CD14-positive monocyte (primary cell): Measurements from ENCODE around the gene MUC3A. TPM values are rescaled to one million over a fixed set of nuclear protein-coding genes. Genes with fewer than 3 reads are reported as not detected.

Source experiments
- DNase-seq, 3 donors: peaks; one replicate each; pipeline ENCODE4 v3.0.0-alpha.2; 2011 to 2022
- H2AFZ ChIP-seq: 2 replicates; pipeline ENCODE4 v1.6.0; 2012; ENCODE audit warnings: mild to moderate bottlenecking, low read depth, low read length, inconsistent platforms; ENCODE audit not compliant: insufficient read depth, poor library complexity, severe bottlenecking
- H3K27ac ChIP-seq, 2 donors: 1 replicate in 1 of 2; 2 replicates in 1 of 2; pipeline ENCODE4 v1.5.1; 2012 to 2013; ENCODE audit warnings: low read length in 2 of 2, control low read depth in 1 of 2, inconsistent platforms in 1 of 2, low read depth in 1 of 2, mild to moderate bottlenecking in 1 of 2
- H3K27me3 ChIP-seq, 2 donors: one replicate each; pipeline versions ENCODE4 v1.6.0 to v1.6.1; 2011 to 2013; ENCODE audit warnings: low read length in 2 of 2; ENCODE audit not compliant: control insufficient read depth in 2 of 2, insufficient read depth in 2 of 2
- H3K36me3 ChIP-seq, 2 donors: replicated peaks in 1 of 2; 1 replicate in 1 of 2; 2 replicates in 1 of 2; pipeline versions ENCODE4 v1.5.1 to v1.6.1; 2012 to 2013; ENCODE audit warnings: low read length in 2 of 2, control low read depth in 1 of 2, inconsistent platforms in 1 of 2, mild to moderate bottlenecking in 1 of 2; ENCODE audit not compliant: insufficient read depth in 2 of 2, control insufficient read depth in 1 of 2
- H3K4me1 ChIP-seq, 2 donors: 1 replicate in 1 of 2; 2 replicates in 1 of 2; pipeline versions ENCODE4 v1.5.1 to v1.6.1; 2012 to 2013; ENCODE audit warnings: low read length in 2 of 2, control low read depth in 1 of 2, inconsistent platforms in 1 of 2, mild to moderate bottlenecking in 1 of 2, moderate library complexity in 1 of 2; ENCODE audit not compliant: insufficient read depth in 2 of 2, control insufficient read depth in 1 of 2
- H3K4me2 ChIP-seq: replicated peaks from 2 replicates; pipeline ENCODE3; 2012; ENCODE audit warnings: low read length, moderate library complexity, mild to moderate bottlenecking; ENCODE audit not compliant: poor library complexity, severe bottlenecking; ENCODE audit errors: extremely low read depth
- H3K4me3 ChIP-seq, 3 experiments: fragments of 200-600 bp in 1 of 3; sonication (generic) in 1 of 3; replicated peaks in 1 of 3; 1 replicate in 2 of 3; 2 replicates in 1 of 3; pipeline ENCODE4 v1.5.1; 2011 to 2013; ENCODE audit warnings: low read length in 3 of 3, mild to moderate bottlenecking in 3 of 3, control low read depth in 2 of 3, low read depth in 2 of 3, inconsistent platforms in 1 of 3, moderate library complexity in 1 of 3
- H3K79me2 ChIP-seq: 2 replicates; pipeline ENCODE4 v1.6.0; 2012; ENCODE audit warnings: mild to moderate bottlenecking, control low read depth, inconsistent platforms, low read length, moderate library complexity; ENCODE audit not compliant: insufficient read depth
- H3K9ac ChIP-seq: 2 replicates; pipeline ENCODE4 v1.6.0; 2017; ENCODE audit warnings: low read length, mild to moderate bottlenecking; ENCODE audit not compliant: insufficient read depth, poor library complexity, severe bottlenecking
- H3K9me3 ChIP-seq, 2 donors: replicated peaks in 1 of 2; 1 replicate in 1 of 2; 2 replicates in 1 of 2; pipeline versions ENCODE4 v1.5.1 to v1.6.1; 2012 to 2013; ENCODE audit warnings: low read length in 2 of 2, control low read depth in 1 of 2; ENCODE audit not compliant: control insufficient read depth in 1 of 2, insufficient read depth in 1 of 2
- H4K20me1 ChIP-seq: 2 replicates; pipeline ENCODE4 v1.6.0; 2012; ENCODE audit warnings: mild to moderate bottlenecking, low read length, control low read depth, moderate library complexity; ENCODE audit not compliant: insufficient read depth
- H3K27ac Mint-ChIP-seq, 7 donors: one replicate each; pipeline ENCODE4 v1.8.0; 2020; ENCODE audit warnings: mild to moderate bottlenecking in 7 of 7, mixed read lengths in 7 of 7, moderate library complexity in 6 of 7, inconsistent platforms in 2 of 7
- H3K27me3 Mint-ChIP-seq, 3 donors: one replicate each; pipeline ENCODE4 v1.8.0; 2021 to 2022; ENCODE audit warnings: low read depth in 3 of 3, mild to moderate bottlenecking in 3 of 3, mixed read lengths in 3 of 3, moderate library complexity in 3 of 3, inconsistent platforms in 1 of 3
- H3K36me3 Mint-ChIP-seq, 2 donors: one replicate each; pipeline ENCODE4 v1.8.0; 2020; ENCODE audit warnings: mixed read lengths in 2 of 2, inconsistent platforms in 1 of 2, mild to moderate bottlenecking in 1 of 2
- H3K4me1 Mint-ChIP-seq: one replicate; pipeline ENCODE4 v1.8.0; 2020; ENCODE audit warnings: mild to moderate bottlenecking, mixed read lengths
- H3K4me3 Mint-ChIP-seq, 2 donors: one replicate each; pipeline ENCODE4 v1.8.0; 2020; ENCODE audit warnings: mild to moderate bottlenecking in 2 of 2, mixed read lengths in 2 of 2, moderate library complexity in 1 of 2
- H3K9me3 Mint-ChIP-seq, 7 donors: one replicate each; pipeline ENCODE4 v1.8.0; 2020 to 2022; ENCODE audit warnings: mixed read lengths in 7 of 7, mild to moderate bottlenecking in 6 of 7, moderate library complexity in 6 of 7, inconsistent platforms in 2 of 7
- WGBS: methylation state at CpG from one replicate; pipeline ENCODE4 v1.1.5; 2013; ENCODE audit warnings: missing lambda C conversion rate; ENCODE audit not compliant: insufficient coverage; 5-methylcytosine and 5-hydroxymethylcytosine counted together
- intact Hi-C, 2 donors: fragments of 100-400 bp; cut with micrococcal nuclease; formaldehyde crosslinking; loops; one replicate each; pipeline versions ENCODE4 v1.15.0 to v1.15.1; 2023
- polyA plus RNA-seq, 3 donors: library from polyadenylated mRNA; depleted of rRNA in 1 of 3; unstranded in 2 of 3; stranded (reverse) in 1 of 3; fragments of 300-500 nt in 2 of 3; fragments of >200 nt in 1 of 3; fragmentation: Illumina TruSeq in 2 of 3; gene quantifications; 1 replicate in 2 of 3; 2 replicates in 1 of 3; pipeline ENCODE4 v1.2.3, GENCODE V29; 2012 to 2021
- TF ChIP-seq, protein P1 (sequence below): fragments of 200-600 bp; IDR thresholded peaks from one replicate; pipeline ENCODE4 v1.8.0; 2022; ENCODE audit warnings: antibody characterized with exemption, mild to moderate bottlenecking

MUC3A gene
- polyA plus RNA-seq, 3 donors = not detected

- Histone ChIP-seq H3K27ac (no peak overlapping the region), H3K9me3 (peaks cover 4 to 5% of the 10 kb centered on the region in 2 donors), H3K4me2 (no peak overlapping the region), H4K20me1 (no peaks in the 10 kb centered on the region), H3K36me3 (no peaks in the 10 kb centered on the region), H3K4me1 (peaks cover 0 to 4% of the 10 kb centered on the region in 2 donors), H3K4me3 (no peak overlapping the region), H3K27me3 (peaks cover 12 to 25% of the 10 kb centered on the region in 2 donors), H3K79me2 (no peaks in the 10 kb centered on the region), H2AFZ (no peak overlapping the region), H3K9ac (no peak overlapping the region)
- DNase-seq = no peak
- Mint-ChIP-seq H3K36me3 (peaks cover 0 to 2% of the 10 kb centered on the region in 2 donors), H3K27ac (no peak overlapping the region), H3K4me1 (peaks cover 4% of the 10 kb centered on the region), H3K9me3 (peaks cover 0 to 12% (median 4%) of the 10 kb centered on the region in 7 donors), H3K27me3 (peaks cover 37 to 49% (median 41%) of the 10 kb centered on the region in 3 donors), H3K4me3 (no peak overlapping the region)
- 68% methylated on average over 6 of the region's 14 CpGs for WGBS
- intact Hi-C loops = no loop called here
- TF ChIP-seq, protein P1, sequence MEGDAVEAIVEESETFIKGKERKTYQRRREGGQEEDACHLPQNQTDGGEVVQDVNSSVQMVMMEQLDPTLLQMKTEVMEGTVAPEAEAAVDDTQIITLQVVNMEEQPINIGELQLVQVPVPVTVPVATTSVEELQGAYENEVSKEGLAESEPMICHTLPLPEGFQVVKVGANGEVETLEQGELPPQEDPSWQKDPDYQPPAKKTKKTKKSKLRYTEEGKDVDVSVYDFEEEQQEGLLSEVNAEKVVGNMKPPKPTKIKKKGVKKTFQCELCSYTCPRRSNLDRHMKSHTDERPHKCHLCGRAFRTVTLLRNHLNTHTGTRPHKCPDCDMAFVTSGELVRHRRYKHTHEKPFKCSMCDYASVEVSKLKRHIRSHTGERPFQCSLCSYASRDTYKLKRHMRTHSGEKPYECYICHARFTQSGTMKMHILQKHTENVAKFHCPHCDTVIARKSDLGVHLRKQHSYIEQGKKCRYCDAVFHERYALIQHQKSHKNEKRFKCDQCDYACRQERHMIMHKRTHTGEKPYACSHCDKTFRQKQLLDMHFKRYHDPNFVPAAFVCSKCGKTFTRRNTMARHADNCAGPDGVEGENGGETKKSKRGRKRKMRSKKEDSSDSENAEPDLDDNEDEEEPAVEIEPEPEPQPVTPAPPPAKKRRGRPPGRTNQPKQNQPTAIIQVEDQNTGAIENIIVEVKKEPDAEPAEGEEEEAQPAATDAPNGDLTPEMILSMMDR = no peak
Measured at GRCh38 chr7:100971111-100972001, 22.0 kb downstream of the MUC3A start.

GRCh38 chr7:100972002-100972347 lies 22.6 kb downstream of the MUC3A start:
- Histone ChIP-seq H3K9ac (no peak overlapping the region), H3K4me2 (no peak overlapping the region), H3K4me1 (no peaks in the 10 kb centered on the region), H3K36me3 (no peaks in the 10 kb centered on the region), H3K9me3 (peaks cover under 1 to 4% of the 10 kb centered on the region in 2 donors), H2AFZ (no peak overlapping the region), H3K79me2 (no peaks in the 10 kb centered on the region), H3K27me3 (peaks cover 7 to 19% of the 10 kb centered on the region in 2 donors), H4K20me1 (no peaks in the 10 kb centered on the region), H3K4me3 (no peak overlapping the region), H3K27ac (no peak overlapping the region)
- WGBS = 51% methylated on average over 5 of the region's 7 CpGs
- intact Hi-C loops = no loop called here
- peaks cover 0 to 12% (median 3%) of the 10 kb centered on the region in 7 donors for H3K9me3 Mint-ChIP-seq
- TF ChIP-seq, protein P1 = no peak
- DNase-seq = no peak
- H3K4me3 Mint-ChIP-seq = no peak overlapping the region
- H3K27me3 Mint-ChIP-seq = peaks cover 32 to 43% (median 36%) of the 10 kb centered on the region in 3 donors
- H3K36me3 Mint-ChIP-seq = peaks cover 0 to 2% of the 10 kb centered on the region in 2 donors
- H3K4me1 Mint-ChIP-seq = no peaks in the 10 kb centered on the region
- H3K27ac Mint-ChIP-seq = peak overlapping the region in 1 of 7 donors; percentile 19
